ENCODE measurements around the gene NOS1. TPM values are rescaled to one million over a fixed set of nuclear protein-coding genes. Genes with fewer than 3 reads are reported as not detected.

NOS1 gene
- total RNA-seq, 1 donor from 2014 or later, result not detected

DNA sequence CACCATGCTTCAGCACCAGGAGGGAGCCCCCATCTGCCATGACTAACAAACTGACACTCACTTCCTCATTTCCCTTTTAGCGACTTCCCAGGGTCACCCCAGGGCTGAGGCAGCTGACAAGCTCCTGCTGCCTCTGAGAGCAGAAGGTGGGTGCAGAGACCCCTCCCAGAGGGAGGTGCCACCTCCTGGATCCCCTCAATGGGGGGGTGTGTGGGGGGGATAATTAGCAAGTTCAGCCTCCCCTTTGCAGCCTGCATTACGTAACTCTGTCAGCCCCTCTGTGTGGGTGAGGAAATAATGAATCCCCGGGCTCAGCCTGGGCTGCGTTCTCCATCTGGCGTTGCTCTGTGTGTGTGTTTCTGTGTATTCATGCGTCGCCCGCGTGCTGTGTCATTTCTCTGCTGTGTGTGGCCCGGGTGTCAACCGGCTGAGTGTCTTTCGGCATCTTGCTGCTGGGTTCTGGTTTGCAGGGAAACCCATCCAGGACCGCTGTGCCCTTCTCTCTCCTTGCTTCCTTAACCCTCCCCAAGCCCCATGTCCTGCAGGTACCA lies 28.0 kb downstream of the NOS1 start:
- Mint-ChIP-seq H3K27ac (ENCODE audit: unreplicated experiment) (no peak overlapping the region), H3K4me1 (ENCODE audit: low read depth) (no peaks in the 10 kb centered on the region), H3K4me3 (ENCODE audit: unreplicated experiment) (no peak overlapping the region), H3K9me3 (ENCODE audit: low read depth) (peaks cover 2% of the 10 kb centered on the region), H3K36me3 (ENCODE audit: low read depth) (no peaks in the 10 kb centered on the region), H3K27me3 (ENCODE audit: low read depth) (peaks cover 24% of the 10 kb centered on the region)
- TF ChIP-seq, protein P1, sequence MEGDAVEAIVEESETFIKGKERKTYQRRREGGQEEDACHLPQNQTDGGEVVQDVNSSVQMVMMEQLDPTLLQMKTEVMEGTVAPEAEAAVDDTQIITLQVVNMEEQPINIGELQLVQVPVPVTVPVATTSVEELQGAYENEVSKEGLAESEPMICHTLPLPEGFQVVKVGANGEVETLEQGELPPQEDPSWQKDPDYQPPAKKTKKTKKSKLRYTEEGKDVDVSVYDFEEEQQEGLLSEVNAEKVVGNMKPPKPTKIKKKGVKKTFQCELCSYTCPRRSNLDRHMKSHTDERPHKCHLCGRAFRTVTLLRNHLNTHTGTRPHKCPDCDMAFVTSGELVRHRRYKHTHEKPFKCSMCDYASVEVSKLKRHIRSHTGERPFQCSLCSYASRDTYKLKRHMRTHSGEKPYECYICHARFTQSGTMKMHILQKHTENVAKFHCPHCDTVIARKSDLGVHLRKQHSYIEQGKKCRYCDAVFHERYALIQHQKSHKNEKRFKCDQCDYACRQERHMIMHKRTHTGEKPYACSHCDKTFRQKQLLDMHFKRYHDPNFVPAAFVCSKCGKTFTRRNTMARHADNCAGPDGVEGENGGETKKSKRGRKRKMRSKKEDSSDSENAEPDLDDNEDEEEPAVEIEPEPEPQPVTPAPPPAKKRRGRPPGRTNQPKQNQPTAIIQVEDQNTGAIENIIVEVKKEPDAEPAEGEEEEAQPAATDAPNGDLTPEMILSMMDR (IDR thresholded peaks at IDR 0.05), result no peak
- DNase-seq (ENCODE audit: low spot score), result no peak

GRCh38 chr12:117331691-117332090 lies 29.7 kb downstream of the NOS1 start:
- Mint-ChIP-seq H3K27ac (ENCODE audit: unreplicated experiment) (no peak overlapping the region), H3K36me3 (ENCODE audit: low read depth) (no peaks in the 10 kb centered on the region), H3K9me3 (ENCODE audit: low read depth) (peaks cover 2% of the 10 kb centered on the region), H3K27me3 (ENCODE audit: low read depth) (peaks cover 22% of the 10 kb centered on the region), H3K4me3 (ENCODE audit: unreplicated experiment) (no peak overlapping the region), H3K4me1 (ENCODE audit: low read depth) (no peaks in the 10 kb centered on the region)
- TF ChIP-seq, protein P1 (IDR thresholded peaks at IDR 0.05), result no peak
- no peak for DNase-seq (ENCODE audit: low spot score)

GRCh38 chr12:117330441-117331113 lies 30.8 kb downstream of the NOS1 start:
- Mint-ChIP-seq H3K4me3 (ENCODE audit: unreplicated experiment) (no peak overlapping the region), H3K4me1 (ENCODE audit: low read depth) (no peaks in the 10 kb centered on the region), H3K9me3 (ENCODE audit: low read depth) (peaks cover 2% of the 10 kb centered on the region), H3K27me3 (ENCODE audit: low read depth) (peaks cover 22% of the 10 kb centered on the region), H3K27ac (ENCODE audit: unreplicated experiment) (no peak overlapping the region), H3K36me3 (ENCODE audit: low read depth) (no peaks in the 10 kb centered on the region)
- no peak for DNase-seq (ENCODE audit: low spot score)
- TF ChIP-seq, protein P1 (IDR thresholded peaks at IDR 0.05), result no peak

GRCh38 chr12:117329756-117330155 lies 31.7 kb downstream of the NOS1 start:
- DNase-seq (ENCODE audit: low spot score), result no peak
- Mint-ChIP-seq H3K27me3 (ENCODE audit: low read depth) (peaks cover 21% of the 10 kb centered on the region), H3K4me1 (ENCODE audit: low read depth) (no peaks in the 10 kb centered on the region), H3K27ac (ENCODE audit: unreplicated experiment) (no peak overlapping the region), H3K4me3 (ENCODE audit: unreplicated experiment) (no peak overlapping the region), H3K9me3 (ENCODE audit: low read depth) (peaks cover 2% of the 10 kb centered on the region), H3K36me3 (ENCODE audit: low read depth) (no peaks in the 10 kb centered on the region)
- TF ChIP-seq, protein P1 (IDR thresholded peaks at IDR 0.05), result no peak

GRCh38 chr12:117328556-117329100 lies 32.8 kb downstream of the NOS1 start:
- Mint-ChIP-seq H3K9me3 (ENCODE audit: low read depth) (peaks cover 2% of the 10 kb centered on the region), H3K36me3 (ENCODE audit: low read depth) (no peaks in the 10 kb centered on the region), H3K4me1 (ENCODE audit: low read depth) (no peaks in the 10 kb centered on the region), H3K4me3 (ENCODE audit: unreplicated experiment) (no peak overlapping the region), H3K27ac (ENCODE audit: unreplicated experiment) (no peak overlapping the region), H3K27me3 (ENCODE audit: low read depth) (peaks cover 12% of the 10 kb centered on the region)
- TF ChIP-seq, protein P1 (IDR thresholded peaks at IDR 0.05), result no peak
- no peak for DNase-seq (ENCODE audit: low spot score)
